Activated T-cell treated with anti-CD3 and anti-CD28 coated beads, Interleukin-2, amount 50 U/mL, for 4 hours (primary cell): ENCODE measurements around the gene RCSD1. TPM values are rescaled to one million over a fixed set of nuclear protein-coding genes. Genes with fewer than 3 reads are reported as not detected.

Experiments
- ATAC-seq, 2 donors: fragments of 200-7000 bp; cut with Tn5 transposase; one replicate each; pipeline ENCODE4 v1.10.0; 2021
- DNase-seq: peaks from one replicate; pipeline ENCODE4 v3.0.0-alpha.2; 2020
- H3K27me3 Mint-ChIP-seq: one replicate; pipeline ENCODE4 v1.8.0; 2021; ENCODE audit warnings: low read depth, mixed read lengths
- H3K36me3 Mint-ChIP-seq: one replicate; pipeline ENCODE4 v1.8.0; 2022; ENCODE audit warnings: mixed read lengths; ENCODE audit not compliant: insufficient read depth
- H3K4me1 Mint-ChIP-seq: one replicate; pipeline ENCODE4 v1.8.0; 2021; ENCODE audit warnings: low read depth, mixed read lengths
- H3K4me3 Mint-ChIP-seq: one replicate; pipeline ENCODE4 v1.8.0; 2021; ENCODE audit warnings: mild to moderate bottlenecking, moderate library complexity, mixed read lengths
- H3K9me3 Mint-ChIP-seq: one replicate; pipeline ENCODE4 v1.8.0; 2021; ENCODE audit warnings: mixed read lengths
- total RNA-seq, 3 donors: library from RNA; stranded (reverse); gene quantifications; one replicate each; pipeline ENCODE4 v1.2.1, GENCODE V29; 2021

The RCSD1 gene
- total RNA-seq, 3 donors from 2014 or later: 15.4 to 20.6 (median 17.5) TPM

GRCh38 chr1:167676205-167676915 is 46.3 kb downstream of the RCSD1 start:
- Mint-ChIP-seq H3K4me1 (peaks cover 35% of the 10 kb centered on the region), H3K4me3 (no peak overlapping the region), H3K9me3 (no peaks in the 10 kb centered on the region), H3K27me3 (no peaks in the 10 kb centered on the region), H3K36me3 (peaks cover 31% of the 10 kb centered on the region)
- DNase-seq (no peak), ATAC-seq (peak; percentile 43 to 49)

- no peaks in the 10 kb centered on the region for H3K9me3 Mint-ChIP-seq
- ATAC-seq (no peak), DNase-seq (no peak)
- peaks cover 23% of the 10 kb centered on the region for H3K36me3 Mint-ChIP-seq
- no peak overlapping the region for H3K4me3 Mint-ChIP-seq
- peaks cover 31% of the 10 kb centered on the region for H3K4me1 Mint-ChIP-seq
- H3K27me3 Mint-ChIP-seq: no peaks in the 10 kb centered on the region
These were observed 47.1 kb downstream of the RCSD1 start for GRCh38 chr1:167676916-167677848.

DNA sequence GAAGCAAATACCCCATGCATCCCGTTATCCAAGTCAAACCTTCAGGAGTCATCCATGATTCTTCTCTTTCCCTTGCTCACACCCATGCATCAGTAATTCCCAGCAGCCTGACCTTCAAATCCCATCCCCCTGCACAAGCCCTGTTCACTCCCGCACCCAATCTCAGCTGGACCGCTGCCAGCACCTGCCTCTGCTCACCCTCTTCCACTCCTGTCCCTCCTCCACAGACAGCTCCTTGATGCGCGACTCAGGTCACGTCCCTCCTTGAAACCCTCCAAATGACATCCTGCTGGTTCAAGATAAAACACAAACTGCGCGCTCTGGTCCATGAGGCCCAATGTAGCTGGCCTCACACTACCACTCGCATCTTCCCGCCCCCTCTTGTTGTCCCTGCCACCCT is 48.4 kb downstream of the RCSD1 start:
- H3K9me3 Mint-ChIP-seq: no peaks in the 10 kb centered on the region
- peaks cover 20% of the 10 kb centered on the region for H3K4me1 Mint-ChIP-seq
- ATAC-seq: no peak
- H3K27me3 Mint-ChIP-seq: no peaks in the 10 kb centered on the region
- no peak for DNase-seq
- H3K4me3 Mint-ChIP-seq: no peak overlapping the region
- peaks cover 16% of the 10 kb centered on the region for H3K36me3 Mint-ChIP-seq

DNA sequence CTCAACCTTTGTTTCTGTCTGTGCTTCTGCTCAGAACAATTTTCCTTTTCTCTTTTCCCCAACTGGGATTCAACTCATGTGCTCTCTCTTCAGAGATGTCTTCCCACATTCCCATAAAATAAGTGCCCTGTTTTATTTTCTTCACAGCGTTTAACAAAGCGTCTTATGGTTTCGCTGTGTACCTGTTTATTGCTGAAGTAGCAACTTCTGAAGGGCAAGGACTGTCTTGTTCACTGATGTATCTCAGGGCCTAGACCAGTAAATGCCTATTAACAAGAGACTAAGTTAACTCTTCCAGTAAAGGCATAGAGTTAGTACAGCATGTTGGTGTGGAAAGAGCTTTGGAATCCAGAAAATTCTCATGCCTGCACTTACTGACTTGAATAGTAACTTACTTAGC is 48.8 kb downstream of the RCSD1 start:
- no peak for ATAC-seq
- peaks cover 12% of the 10 kb centered on the region for H3K36me3 Mint-ChIP-seq
- no peak for DNase-seq
- H3K4me1 Mint-ChIP-seq: peaks cover 16% of the 10 kb centered on the region
- H3K27me3 Mint-ChIP-seq: no peaks in the 10 kb centered on the region
- no peaks in the 10 kb centered on the region for H3K9me3 Mint-ChIP-seq
- H3K4me3 Mint-ChIP-seq: no peak overlapping the region

DNA sequence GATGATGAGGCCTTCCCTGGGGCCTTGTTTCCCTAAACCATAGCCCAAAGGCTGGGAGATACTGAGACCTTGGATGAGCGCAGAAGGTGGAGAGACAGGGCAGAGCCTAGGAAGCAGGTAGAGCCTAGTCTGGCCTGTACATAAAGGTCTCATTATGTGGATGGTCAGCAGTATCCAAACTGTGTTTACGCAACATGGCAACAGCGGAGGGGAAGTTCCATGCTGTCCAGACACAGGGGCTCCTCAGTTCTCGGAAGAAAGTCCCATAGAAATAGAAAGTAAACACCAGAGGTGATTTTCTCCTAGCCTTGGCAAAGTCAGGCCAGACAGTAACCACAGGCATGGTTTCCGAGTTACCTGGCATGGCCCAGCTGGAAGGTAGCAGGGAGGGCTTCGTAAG is 49.7 kb downstream of the RCSD1 start:
- no peak overlapping the region for H3K4me3 Mint-ChIP-seq
- peaks cover 9% of the 10 kb centered on the region for H3K4me1 Mint-ChIP-seq
- no peaks in the 10 kb centered on the region for H3K9me3 Mint-ChIP-seq
- no peaks in the 10 kb centered on the region for H3K27me3 Mint-ChIP-seq
- DNase-seq (no peak), ATAC-seq (no peak)
- H3K36me3 Mint-ChIP-seq: peaks cover 15% of the 10 kb centered on the region

- ATAC-seq (no peak), DNase-seq (no peak)
- Mint-ChIP-seq H3K36me3 (peaks cover 17% of the 10 kb centered on the region), H3K4me3 (no peak overlapping the region), H3K4me1 (peaks cover 7% of the 10 kb centered on the region), H3K27me3 (no peaks in the 10 kb centered on the region), H3K9me3 (no peaks in the 10 kb centered on the region)
These were observed 51.0 kb downstream of the RCSD1 start for GRCh38 chr1:167681024-167681423.

DNA sequence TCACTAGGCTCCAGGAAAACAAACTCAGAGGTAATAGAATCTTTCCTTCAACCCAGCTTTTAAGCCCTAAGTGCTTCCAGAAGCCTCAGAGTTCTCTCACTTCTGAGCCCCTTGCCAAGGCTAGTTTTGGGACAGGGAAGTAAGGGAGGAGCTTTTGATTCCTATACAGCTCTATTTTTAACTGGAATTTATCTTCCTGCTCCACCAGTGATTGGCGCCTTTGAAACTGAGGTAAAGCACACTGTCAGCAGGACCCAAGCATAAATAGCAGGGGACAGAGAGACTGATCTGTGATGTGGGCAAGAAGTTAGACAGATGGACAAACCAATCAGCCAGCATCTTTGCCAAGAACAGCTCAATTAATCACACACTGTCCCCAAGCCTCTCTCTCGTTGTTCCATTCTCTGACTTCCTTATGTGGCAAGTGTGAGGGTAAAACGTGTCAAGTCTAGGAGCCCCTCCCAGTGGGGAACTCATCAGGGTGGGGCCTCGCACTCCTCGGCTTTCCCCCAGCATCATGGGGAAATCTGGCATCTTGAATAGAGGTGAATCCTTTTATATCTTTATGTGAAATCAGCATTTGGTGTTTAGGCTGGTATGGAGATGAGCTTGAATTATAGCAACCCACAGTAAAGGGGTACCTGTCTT is 51.5 kb downstream of the RCSD1 start:
- H3K9me3 Mint-ChIP-seq: no peaks in the 10 kb centered on the region
- peaks cover 7% of the 10 kb centered on the region for H3K4me1 Mint-ChIP-seq
- ATAC-seq: no peak
- no peak for DNase-seq
- peaks cover 16% of the 10 kb centered on the region for H3K36me3 Mint-ChIP-seq
- H3K27me3 Mint-ChIP-seq: no peaks in the 10 kb centered on the region
- H3K4me3 Mint-ChIP-seq: no peak overlapping the region

GRCh38 chr1:167683226-167683625 is 53.2 kb downstream of the RCSD1 start:
- ATAC-seq (no peak), DNase-seq (no peak)
- no peaks in the 10 kb centered on the region for H3K27me3 Mint-ChIP-seq
- H3K36me3 Mint-ChIP-seq: peaks cover 19% of the 10 kb centered on the region
- peaks cover 16% of the 10 kb centered on the region for H3K4me1 Mint-ChIP-seq
- H3K9me3 Mint-ChIP-seq: no peaks in the 10 kb centered on the region
- H3K4me3 Mint-ChIP-seq: no peak overlapping the region

DNA sequence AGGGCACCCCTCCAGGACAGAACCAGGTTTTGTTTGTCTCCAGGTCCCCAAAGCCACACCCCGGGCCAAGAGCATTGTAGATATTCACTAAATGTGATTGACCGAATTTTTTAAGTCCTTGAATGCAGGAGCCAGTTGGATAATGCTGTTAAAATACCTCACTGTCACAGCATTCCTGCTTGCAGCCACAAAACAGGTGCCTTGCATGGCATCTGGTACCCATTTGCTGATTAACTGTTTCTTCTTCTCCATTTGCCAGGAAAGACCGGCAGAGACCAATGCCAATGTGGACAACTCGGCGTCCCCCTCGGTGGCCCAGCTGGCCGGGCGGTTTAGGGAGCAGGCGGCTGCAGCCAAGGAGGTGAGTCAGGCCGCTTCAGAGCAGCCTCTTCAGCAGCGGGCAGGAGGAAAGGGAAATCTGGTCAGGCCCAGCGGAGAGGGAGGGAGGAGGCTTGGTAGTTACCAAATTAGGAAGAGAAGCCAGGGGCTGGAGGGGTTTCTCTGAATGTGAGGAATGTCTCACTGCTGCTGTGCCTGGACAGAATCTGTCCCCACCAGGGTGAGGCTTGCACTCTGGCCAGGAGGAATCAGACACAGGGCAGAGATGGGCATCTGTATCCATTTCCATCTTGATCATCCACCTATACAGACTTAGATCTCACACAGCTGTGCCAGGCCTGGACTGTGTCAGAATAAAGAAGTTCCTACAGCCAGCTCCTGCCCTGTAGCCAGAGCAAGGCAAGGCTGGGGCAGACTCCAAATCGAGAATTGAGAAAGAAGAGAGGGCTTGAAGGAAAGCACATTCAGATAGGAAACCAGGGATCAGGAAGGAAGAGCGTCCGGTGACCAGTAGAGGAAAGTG is 53.8 kb downstream of the RCSD1 start:
- ATAC-seq (no peak), DNase-seq (no peak)
- no peaks in the 10 kb centered on the region for H3K27me3 Mint-ChIP-seq
- H3K36me3 Mint-ChIP-seq: peaks cover 25% of the 10 kb centered on the region
- peaks cover 16% of the 10 kb centered on the region for H3K4me1 Mint-ChIP-seq
- no peaks in the 10 kb centered on the region for H3K9me3 Mint-ChIP-seq
- H3K4me3 Mint-ChIP-seq: no peak overlapping the region

DNA sequence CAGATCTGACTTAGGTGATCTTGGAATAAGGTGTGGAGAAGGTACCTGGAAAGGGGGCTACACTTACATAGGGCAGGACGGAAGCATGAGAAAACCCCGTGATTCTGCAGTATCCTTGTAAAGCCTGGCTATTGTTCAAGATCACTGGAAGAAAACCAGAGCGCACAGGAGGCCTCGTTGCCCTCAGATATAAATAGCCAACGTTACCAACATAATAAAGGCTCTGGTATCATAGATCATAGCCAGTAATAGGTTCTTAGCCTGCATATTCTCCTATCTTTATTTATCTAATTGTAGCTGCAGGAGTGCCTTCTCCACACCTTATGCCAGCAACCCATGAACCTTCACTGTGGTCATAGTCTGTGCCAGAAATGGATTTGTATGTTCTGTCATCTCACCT is 55.8 kb downstream of the RCSD1 start:
- H3K36me3 Mint-ChIP-seq: peaks cover 36% of the 10 kb centered on the region
- peaks cover 16% of the 10 kb centered on the region for H3K4me1 Mint-ChIP-seq
- DNase-seq: no peak
- no peak overlapping the region for H3K4me3 Mint-ChIP-seq
- H3K9me3 Mint-ChIP-seq: no peaks in the 10 kb centered on the region
- H3K27me3 Mint-ChIP-seq: no peaks in the 10 kb centered on the region
- ATAC-seq: no peak

GRCh38 chr1:167687919-167688519 is 58.0 kb downstream of the RCSD1 start:
- Mint-ChIP-seq H3K4me1 (peaks cover 9% of the 10 kb centered on the region), H3K27me3 (no peaks in the 10 kb centered on the region), H3K9me3 (no peaks in the 10 kb centered on the region), H3K36me3 (peaks cover 41% of the 10 kb centered on the region), H3K4me3 (no peak overlapping the region)
- peak; percentile 71 to 73 for ATAC-seq
- peak; percentile 82 for DNase-seq

DNA sequence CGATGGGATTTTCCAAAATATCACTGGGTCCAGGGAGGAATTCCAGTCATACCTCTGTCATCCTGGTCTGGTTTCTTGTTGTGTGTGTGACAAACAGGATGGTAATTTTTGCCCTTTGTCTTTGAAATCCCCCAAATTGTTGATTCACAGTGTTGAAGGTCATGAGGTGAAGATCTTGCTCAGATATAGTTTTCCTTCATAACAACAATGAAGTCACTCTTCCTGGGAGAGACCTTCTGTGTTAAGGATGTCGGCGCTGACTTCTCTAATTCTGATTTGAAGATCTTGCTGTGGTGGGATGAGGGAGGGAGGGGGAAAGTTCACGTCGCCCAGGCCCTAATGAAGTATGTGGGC is 59.5 kb downstream of the RCSD1 start:
- DNase-seq (no peak), ATAC-seq (peak in 1 of 2 donors; percentile 24)
- Mint-ChIP-seq H3K27me3 (no peaks in the 10 kb centered on the region), H3K4me3 (no peak overlapping the region), H3K4me1 (peaks cover 9% of the 10 kb centered on the region), H3K36me3 (peaks cover 46% of the 10 kb centered on the region), H3K9me3 (no peaks in the 10 kb centered on the region)

DNA sequence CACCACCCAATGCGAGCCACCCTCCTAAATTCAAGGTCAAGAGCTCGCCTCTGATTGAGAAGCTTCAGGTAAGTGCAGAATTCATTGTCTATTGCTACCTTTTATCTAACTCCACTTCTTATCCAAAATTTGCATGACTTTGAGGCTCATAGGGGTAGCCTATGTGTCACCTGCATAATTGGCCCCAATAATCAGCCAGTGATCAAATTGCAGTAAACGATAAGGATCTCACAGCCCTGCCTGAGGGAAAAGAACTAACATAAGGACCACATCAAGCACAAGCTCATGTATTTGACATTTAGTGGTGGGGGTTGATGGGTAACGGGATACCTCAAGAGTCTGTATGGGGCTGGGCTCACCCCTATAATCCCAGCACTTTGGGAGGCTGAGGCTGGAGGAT is 60.0 kb downstream of the RCSD1 start:
- DNase-seq: no peak
- Mint-ChIP-seq H3K9me3 (no peaks in the 10 kb centered on the region), H3K4me3 (no peak overlapping the region), H3K36me3 (peaks cover 50% of the 10 kb centered on the region), H3K27me3 (no peaks in the 10 kb centered on the region), H3K4me1 (peaks cover 9% of the 10 kb centered on the region)
- no peak for ATAC-seq
